Suppressor macrophage treated with lipopolysaccharide for 4 hours (primary cell): ENCODE results near the gene JSRP1.

Source experiments
- DNase-seq: peaks from one replicate; pipeline ENCODE4 v3.0.0-alpha.2; 2020

JSRP1 gene

GRCh38 chr19:2255982-2256685 lies at the start of gene JSRP1:
Gene JSRP1 (minus strand): TSS chr19:2256417. CDS start chr19:2255314, 1,103 bp downstream.
- DNase-seq, result no peak

DNA sequence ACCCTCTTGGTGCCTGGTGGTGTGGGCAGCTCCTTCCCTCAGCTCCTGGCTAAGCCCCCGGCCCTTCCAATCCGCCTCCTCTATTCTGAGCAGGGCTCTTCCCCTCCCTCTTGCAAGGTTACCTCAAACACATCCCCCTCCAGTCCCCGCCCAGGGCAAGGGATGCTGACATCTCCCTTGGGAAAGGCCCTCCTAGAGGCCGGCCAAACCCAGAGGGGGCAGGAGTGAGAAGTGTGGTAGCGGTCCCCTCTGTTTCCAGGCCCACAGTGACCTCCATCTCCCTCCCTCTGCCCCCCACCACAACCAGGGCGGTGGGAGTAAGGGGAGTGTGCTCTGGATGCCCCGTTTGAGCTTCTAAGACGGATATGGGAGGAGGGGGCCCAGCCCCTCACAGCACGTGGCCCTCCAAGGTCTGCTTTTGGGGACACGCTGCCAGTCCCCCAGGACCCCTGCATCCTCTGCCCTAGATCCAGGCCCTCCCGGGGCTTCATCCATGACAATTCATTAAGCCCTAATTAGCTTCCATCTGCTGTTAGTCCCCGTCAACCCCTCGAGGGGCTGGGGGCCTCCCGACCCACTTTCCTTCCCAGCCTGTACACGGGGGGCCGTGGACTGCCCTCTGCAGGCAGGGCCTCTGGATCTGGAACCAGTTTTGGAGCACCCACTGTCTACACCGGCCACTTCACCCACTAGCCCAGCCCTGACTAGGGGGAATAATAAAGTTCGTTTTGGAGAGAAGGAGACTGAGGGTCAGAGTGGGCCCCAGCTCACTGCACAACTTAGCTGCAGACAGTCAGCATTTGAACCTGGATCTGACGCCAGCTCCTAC lies 49.4 kb upstream of the JSRP1 start:
- DNase-seq, result no peak

DNA sequence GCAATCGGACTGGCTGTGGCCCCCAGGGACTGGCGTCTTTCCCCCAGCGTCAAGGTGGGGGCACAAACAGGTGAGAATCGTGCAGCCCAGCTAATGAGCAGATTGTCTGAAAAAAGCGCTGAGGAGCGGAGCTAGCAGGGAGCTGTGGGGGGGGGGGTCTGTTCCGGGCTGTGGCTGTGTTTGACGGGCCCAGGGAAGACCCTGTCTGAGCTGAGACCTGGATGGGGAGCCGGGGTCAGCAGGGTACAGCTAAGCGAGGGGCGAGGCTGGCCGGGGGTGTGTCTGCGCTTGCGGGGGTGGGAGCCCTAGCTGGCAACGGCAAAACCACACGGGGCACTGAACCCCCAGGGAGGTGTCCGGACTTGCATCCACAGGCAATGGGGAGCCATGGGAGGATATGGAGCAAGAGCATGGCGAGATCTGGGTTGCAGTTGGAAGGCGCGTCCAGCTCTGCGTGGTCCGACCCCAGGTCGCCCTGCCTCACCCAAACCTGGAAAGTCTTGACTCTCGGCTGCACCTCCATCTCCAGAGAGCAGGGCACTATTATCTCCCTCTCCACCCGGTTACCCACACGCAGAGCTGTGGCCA lies 47.1 kb upstream of the JSRP1 start:
- no peak for DNase-seq

- DNase-seq, result peak; percentile 56
Measured at GRCh38 chr19:2302319-2303210, 46.3 kb upstream of the JSRP1 start.

GRCh38 chr19:2300533-2300932 lies 44.3 kb upstream of the JSRP1 start:
- DNase-seq, result no peak

DNA sequence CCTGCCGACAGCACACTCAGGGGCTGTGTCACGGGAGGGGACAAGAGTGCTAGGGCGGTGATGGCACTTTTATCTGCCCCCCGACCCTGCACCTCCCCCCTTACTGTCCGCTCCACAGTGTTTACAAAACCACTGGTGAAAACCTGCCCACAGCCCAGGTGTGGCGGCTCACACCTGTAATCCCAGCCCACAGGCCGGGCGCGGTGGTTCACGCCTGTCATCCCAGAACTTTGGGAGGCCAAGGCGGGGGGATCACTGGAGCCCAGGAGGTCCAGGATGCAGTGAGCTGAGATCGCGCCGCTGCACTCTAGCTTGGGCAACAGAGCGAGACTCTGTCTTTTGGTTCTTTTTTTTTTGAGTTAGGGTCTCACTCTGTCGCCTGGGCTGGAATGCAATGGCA lies 39.9 kb upstream of the JSRP1 start:
- no peak for DNase-seq

DNA sequence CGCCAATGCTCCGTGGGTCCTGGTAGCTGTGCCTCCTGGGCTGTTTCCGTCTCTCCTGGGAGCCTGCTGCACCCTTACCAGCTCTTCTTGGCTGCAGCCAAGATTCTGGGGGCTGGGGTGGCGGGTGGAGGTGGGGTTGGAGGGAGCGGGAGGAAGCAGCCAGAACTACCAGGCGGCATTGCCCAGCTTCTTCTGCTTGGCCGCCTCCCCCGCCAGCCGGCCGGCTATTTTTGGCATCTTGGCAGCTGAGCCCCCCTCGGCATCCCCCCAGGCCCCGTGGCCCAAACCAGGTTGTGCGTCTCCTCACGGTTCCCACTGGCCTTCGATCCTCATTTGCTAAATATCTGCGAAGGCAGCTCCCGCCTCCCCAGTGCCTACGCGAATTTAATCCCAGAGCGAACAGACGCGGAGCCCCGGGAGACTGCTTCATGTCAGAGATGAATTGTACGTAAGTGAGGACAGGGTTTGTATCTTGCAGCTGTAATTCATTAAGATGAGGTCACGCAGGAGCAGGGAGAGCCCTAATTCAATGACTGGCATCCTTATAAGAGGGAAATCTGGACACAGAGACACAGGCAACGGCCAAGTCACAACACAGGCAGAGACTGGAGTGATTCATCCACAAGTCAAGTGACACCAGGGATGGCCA lies 38.6 kb upstream of the JSRP1 start:
- no peak for DNase-seq

DNA sequence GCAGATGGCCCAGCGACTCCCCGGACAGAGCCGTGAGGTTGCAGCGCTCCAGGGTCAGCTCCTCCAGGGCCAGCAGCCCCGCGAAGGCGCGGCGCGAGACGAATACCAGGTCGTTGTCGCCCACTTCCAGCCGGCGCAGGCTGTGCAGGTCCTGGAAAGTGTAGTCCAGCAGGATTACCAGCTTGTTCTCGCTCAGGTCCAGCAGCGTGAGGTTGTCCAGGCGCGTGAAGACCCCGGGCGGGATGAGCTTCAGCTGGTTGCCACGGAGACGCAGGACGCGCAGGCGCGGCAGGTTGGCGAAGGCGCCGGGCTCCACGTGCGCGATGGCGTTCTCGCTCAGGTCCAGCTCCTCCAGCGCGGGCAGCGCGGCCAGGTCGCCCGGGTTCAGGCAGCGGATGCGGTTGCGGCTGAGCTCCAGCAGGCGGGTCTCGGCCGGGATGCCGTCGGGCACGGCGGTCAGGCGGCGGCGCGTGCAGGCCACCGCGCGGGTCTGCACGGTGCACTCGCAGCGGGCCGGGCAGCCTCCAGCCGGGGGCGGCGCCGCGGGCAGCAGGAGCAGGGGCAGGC lies 35.1 kb upstream of the JSRP1 start:
- no peak for DNase-seq

DNA sequence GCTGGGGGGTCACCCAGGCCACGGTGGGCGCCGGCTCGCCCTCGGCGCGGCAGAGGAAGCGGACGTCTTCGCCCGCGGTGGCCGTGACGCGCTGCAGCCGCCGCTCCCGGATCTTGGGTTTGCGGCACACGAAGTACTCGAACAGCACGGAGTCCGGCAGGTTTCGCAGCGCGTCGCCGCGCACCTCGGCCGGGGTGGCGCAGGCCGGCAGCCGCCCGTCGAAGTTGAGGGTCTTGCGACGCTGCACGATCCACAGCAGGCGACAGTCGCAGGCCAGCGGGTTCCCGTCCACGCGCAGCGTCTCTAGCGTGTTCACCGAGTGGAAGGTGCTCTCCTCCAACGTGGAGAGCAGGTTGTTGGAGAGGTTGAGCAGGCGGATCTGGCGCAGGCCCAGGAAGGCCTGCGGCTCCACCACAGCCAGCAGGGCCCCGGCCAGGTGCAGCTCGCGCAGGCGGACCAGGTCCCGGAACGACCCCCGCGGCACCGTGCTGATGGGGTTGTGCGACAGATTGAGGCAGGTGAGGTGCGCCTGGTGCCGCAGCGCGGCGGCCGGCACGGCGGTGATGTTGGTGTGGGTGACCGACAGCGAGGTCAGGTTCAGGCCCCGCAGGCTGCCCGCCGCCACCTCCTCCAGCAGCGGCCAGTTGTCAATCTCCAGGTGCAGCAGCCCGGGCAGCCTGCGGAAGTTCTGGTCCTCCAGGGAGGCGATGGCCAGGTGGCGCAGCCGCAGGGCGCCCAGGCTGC lies 34.4 kb upstream of the JSRP1 start:
- no peak for DNase-seq

DNA sequence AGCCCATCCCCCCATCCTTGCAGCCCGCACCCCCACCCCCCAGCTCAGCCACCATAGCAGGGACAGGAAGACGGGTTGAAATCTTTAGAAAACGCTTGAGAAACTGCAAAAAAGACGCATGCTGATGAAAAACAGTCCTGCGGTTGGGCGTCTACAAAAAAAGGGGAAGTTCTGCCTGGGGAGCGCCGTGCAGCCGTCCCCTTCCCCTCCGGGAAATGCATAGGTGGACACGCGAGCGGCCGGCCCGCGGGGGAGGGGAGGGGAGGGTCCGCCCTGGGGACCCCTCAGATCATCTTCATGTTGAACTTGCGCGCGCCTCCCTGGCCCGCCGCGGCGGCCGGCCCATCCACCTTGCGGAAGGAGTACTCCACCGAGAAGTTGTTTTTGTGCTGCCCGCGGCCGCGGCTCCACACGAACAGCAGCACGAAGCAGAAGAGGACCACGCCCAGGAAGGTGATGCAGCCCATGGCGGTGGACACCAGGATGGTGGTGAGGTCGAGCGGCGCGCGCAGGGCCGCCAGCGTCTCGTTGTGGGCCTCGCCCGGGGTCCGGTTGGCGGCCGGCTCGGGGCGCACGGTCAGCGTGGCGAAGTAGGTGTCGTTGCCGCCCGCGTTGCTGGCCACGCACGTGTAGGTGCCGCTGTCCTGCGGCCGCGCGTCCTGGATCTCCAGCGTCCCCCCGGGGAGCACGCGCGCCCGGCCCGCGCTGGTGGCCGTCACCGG lies 33.7 kb upstream of the JSRP1 start:
- DNase-seq, result peak; percentile 84

DNA sequence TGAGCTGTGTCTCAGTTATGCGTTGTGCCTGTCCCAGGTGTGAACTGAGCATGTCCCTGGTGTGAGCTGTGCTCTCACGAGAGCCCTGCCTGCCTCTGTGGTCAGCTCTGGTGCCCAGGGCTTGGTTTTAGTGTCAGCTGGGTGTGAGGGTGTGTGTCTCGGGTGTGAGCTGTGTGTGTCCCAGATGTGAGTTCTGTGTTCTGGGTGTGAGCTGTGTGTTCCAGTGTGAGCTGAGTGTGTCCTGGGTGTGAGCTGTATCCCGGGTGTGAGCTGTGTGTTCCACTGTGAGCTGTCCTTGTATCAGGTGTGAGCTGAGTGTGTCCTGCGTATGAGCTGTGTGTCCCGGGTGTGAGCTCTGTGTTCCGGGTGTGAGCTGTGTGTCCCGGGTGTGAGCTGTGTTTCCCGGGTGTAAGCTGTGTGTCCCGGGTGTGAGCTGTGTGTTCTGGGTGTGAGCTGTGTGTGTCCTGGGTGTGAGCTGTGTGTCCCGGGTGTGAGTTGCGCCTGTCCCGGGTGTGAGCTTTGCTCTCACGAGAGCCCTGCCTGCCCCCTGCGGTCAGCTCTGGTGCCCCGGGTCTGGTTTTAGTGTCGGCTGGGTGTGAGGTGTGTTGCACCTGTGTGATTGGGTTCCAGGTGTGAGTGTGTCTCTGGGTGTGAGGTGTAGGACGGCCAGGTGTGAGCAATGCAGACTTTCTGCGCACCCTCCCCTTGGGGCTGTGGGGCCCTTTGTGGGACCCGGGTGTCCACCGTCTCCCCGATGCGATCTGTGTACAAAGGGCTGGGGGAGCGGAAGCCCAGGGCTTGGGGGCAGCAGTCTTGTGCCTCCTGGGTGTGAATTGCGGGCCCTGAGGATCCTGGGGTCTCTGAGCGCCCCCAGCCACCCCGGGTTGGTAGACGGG lies 32.8 kb upstream of the JSRP1 start:
- DNase-seq, result no peak

DNA sequence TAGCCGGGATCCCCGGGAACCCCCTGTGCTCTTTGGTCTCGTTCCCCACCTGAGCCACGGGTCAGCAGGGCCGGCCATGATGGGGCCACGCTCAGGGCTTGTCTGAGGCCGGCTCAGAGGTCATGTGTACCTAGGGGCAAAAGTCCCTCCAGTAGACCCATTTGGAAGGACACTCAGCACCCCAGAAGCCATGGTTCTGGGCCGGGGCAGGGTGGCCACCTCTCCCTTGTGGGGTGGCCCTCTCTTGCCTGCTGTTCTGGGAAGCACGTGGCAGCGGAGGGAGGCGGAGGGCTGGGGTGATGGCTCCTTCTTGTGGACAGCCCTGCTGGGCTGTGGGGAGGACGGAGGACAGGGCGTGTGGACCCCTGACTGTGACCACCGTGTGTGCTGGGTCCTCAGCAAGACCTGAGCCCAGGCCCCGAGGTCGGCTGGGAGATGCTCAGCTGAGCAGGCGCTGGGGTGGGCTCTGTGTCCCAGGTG lies 32.2 kb upstream of the JSRP1 start:
- no peak for DNase-seq

DNA sequence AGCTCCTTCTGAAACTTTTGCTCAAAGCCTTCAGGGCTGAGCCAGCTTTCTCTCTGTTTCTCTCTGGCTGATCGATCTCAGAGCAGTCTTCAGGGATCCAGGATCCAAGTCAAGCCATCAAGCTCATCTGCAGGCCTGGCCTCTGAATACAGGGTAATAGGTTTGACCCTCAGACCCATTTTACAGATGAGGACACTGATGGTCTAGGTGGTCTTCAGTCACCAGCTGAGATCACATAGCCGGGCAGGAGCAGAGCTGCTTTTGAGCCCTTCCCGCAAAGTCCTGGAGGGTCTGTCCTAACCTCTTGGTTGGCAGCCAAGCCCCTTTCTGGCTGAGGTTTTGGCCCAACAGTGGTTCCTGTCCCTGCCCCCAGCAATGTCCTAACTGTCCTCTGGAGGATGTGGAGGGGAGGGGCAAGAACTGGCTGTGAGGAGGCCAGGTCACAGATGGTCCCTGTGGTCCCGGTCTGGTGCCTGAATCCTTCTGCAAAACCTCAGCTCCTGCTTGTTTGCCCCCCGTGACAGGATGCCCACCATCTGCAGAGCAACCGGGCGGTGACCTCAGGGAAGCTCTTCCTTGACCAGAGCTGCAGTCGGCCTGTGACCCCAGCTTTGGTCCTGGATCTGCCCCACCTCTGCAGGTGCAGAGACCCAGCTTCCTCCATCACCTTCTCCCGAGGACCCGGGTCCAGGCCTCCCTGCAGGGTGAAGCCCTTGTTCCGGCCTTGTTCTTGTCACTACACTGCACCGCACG lies 31.5 kb upstream of the JSRP1 start:
- no peak for DNase-seq

DNA sequence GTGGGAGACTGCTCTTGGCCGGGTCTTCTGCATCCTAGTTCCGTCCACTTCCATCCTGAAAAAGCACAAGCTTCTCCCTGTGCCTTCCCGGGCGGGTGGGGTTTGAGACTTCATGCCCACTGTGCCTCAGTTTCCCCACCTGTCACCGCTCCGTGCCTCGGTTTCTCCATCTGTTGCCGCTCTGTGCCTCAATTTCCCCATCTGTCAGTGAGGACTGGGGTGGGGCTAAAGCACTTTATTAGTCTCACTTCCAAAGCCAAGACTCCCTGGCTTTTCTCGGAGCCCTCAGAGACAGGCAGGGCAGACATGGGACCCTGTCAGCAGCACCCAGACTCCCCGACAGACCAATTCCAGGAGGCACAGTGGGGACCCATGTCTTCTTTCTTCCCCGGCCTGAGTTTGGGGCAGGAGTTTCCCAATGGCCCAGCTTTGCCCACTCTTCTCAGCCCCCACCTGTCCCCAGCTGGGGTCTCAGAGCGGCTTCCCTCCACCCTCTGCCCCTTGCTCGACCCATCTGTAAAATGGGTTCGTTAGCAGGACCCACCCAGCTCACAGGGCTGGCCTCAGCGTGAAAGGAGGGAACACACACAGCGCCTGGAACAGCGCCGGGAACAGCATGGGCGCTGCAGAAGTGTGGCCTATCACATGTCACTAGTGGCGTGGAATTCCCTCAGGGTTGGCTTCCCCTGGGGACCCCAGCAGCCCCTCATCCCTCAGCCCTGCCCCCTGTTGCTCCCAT lies 30.4 kb upstream of the JSRP1 start:
- DNase-seq, result no peak

DNA sequence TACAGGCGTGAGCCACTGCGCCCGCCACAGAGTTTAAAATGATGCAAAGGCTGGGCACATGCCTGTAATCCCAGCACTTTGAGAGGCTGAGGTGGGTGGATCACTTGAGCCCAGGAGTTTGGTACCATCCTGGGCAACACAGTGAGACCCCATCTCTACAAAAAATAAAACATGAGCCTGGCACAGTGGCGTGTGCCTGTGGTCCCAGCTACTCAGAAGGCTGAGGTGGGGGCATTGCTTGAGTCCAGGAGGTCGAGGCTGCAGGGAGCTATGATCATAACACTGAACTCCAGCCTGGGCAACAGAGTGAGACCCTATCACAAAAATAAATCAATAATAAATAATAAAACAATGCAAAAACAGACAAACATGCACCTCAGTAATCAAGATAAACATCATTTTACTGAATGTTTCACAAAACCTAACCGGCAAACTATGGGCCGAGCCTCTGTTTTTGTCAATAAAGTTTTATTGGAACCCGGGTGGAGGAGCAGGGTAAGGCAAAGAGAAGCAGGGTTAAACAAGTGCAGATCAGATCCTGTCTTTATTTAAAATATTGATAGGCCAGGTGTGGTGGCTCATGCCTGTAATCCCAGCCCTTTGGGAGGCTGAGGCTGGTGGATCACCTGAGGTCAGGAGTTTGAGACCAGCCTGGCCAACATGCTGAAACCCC lies 27.8 kb upstream of the JSRP1 start:
- DNase-seq, result no peak

DNA sequence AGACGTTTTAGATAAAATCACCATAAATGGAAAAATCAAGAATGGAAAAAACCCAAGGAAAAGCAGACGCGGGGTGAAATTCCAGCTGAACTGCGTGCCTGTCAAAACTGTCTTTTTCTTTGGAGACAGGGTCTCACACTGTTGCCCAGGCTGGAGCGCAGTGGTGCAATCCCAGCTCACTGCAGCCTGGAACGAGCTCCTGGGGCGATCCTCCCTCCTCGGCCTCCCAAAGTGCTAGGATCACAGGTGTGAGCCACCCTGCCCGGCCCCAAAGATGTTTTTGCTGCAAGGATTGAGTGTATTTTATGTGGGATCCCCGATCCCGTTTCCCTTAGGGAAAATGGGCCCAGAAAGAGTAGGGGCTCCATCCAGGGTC lies 26.6 kb upstream of the JSRP1 start:
- no peak for DNase-seq
